ENCODE data around the gene TKFC.

Gene TKFC

GRCh38 chr11:61325649-61326414, 7.2 kb upstream of the TKFC start:
- no peak for DNase-seq

GRCh38 chr11:61327669-61328071, 5.4 kb upstream of the TKFC start:
- no peak for DNase-seq

GRCh38 chr11:61328351-61328750, 4.7 kb upstream of the TKFC start:
- no peak for DNase-seq

GRCh38 chr11:61329871-61330270, 3.2 kb upstream of the TKFC start:
- DNase-seq: no peak

- no peak for DNase-seq
Measured at GRCh38 chr11:61331651-61332050, 1.4 kb upstream of the TKFC start.

GRCh38 chr11:61332281-61332796, 689 bp upstream of the TKFC start:
- DNase-seq: no peak

- DNase-seq: no peak
Measured at GRCh38 chr11:61333550-61334433, 764 bp downstream of the TKFC start.

- DNase-seq: no peak
Measured at GRCh38 chr11:61334434-61335354, 1.7 kb downstream of the TKFC start.

GRCh38 chr11:61335355-61335710, 2.3 kb downstream of the TKFC start:
- no peak for DNase-seq

- DNase-seq: peak; percentile 65
Measured at GRCh38 chr11:61336171-61336935, 3.3 kb downstream of the TKFC start.

- DNase-seq: no peak
Measured at GRCh38 chr11:61337706-61338470, 4.9 kb downstream of the TKFC start.

- no peak for DNase-seq
Measured at GRCh38 chr11:61338783-61339489, 5.9 kb downstream of the TKFC start.

GRCh38 chr11:61339490-61339878, 6.5 kb downstream of the TKFC start:
- DNase-seq: no peak

- no peak for DNase-seq
Measured at GRCh38 chr11:61340979-61341378, 8.0 kb downstream of the TKFC start.

GRCh38 chr11:61341706-61342105, 8.7 kb downstream of the TKFC start:
- no peak for DNase-seq

- no peak for DNase-seq
Measured at GRCh38 chr11:61342207-61342803, 9.3 kb downstream of the TKFC start.

GRCh38 chr11:61343792-61344745, 11.0 kb downstream of the TKFC start:
- DNase-seq: no peak

- peak; percentile 13 for DNase-seq
Measured at GRCh38 chr11:61345170-61345610, 12.2 kb downstream of the TKFC start.

Measured in NCI-H1694 treated with DMSO at 0.1 percent for 48 hours (cell line).